DND-41 (cell line): ENCODE measurements around the gene BAIAP2.
"Not testable (repeated sequence)": the region's sequence is repeated elsewhere in the genome, so short reads cannot be mapped to it uniquely, and the experiment has no call there.

Experiments used
- EZH2 ChIP-seq: IDR thresholded peaks from 3 replicates; pipeline ENCODE4 v1.6.1; 2012; ENCODE audit warnings: borderline replicate concordance, low read depth, mild to moderate bottlenecking, moderate library complexity, low read length, inconsistent platforms; ENCODE audit not compliant: severe bottlenecking
- TF ChIP-seq, protein P1 (sequence below): IDR thresholded peaks from 2 replicates; pipeline ENCODE4 v1.5.1; 2012; ENCODE audit warnings: borderline replicate concordance, low read length, moderate library complexity, mild to moderate bottlenecking; ENCODE audit not compliant: poor library complexity, severe bottlenecking; ENCODE audit errors: extremely low read depth

DNA sequence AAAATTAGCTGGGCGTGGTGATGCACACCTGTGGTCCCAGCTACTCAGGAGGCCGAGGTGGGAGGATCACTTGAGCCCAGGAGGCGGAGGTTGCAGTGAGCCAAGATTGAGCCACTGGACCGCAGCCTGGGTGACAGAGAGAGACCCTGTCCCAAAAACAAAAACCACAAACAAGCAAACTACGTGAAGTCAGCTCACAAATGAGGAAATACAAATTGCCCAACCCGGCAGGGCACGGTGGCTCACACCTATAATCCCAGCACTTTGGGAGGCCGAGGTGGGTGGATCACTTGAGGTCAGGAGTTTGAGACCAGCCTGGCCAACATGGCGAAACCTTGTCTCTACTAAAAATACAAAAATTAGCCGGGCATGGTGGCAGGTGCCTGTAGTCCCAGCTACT lies 111.3 kb downstream of the BAIAP2 start:
- TF ChIP-seq, protein P1, sequence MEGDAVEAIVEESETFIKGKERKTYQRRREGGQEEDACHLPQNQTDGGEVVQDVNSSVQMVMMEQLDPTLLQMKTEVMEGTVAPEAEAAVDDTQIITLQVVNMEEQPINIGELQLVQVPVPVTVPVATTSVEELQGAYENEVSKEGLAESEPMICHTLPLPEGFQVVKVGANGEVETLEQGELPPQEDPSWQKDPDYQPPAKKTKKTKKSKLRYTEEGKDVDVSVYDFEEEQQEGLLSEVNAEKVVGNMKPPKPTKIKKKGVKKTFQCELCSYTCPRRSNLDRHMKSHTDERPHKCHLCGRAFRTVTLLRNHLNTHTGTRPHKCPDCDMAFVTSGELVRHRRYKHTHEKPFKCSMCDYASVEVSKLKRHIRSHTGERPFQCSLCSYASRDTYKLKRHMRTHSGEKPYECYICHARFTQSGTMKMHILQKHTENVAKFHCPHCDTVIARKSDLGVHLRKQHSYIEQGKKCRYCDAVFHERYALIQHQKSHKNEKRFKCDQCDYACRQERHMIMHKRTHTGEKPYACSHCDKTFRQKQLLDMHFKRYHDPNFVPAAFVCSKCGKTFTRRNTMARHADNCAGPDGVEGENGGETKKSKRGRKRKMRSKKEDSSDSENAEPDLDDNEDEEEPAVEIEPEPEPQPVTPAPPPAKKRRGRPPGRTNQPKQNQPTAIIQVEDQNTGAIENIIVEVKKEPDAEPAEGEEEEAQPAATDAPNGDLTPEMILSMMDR, result not testable (repeated sequence)
- TF ChIP-seq EZH2, result not testable (repeated sequence)
